HEK293T (cell line): ENCODE results near the gene RHEB.
"Not testable (repeated sequence)": the region's sequence is repeated elsewhere in the genome, so short reads cannot be mapped to it uniquely, and the experiment has no call there.

Experiments
- LEF1 ChIP-seq: fragments of 450-650 bp; IDR thresholded peaks from 2 replicates; pipeline ENCODE4 v1.6.1; 2017; ENCODE audit warnings: mild to moderate bottlenecking, borderline replicate concordance
- NFRKB ChIP-seq: fragments of 450-650 bp; IDR thresholded peaks from 2 replicates; pipeline ENCODE4 v1.6.1; 2016; ENCODE audit warnings: mild to moderate bottlenecking, moderate library complexity
- SUZ12 ChIP-seq: fragments of 450-650 bp; IDR thresholded peaks from 2 replicates; pipeline ENCODE4 v1.6.1; 2016; ENCODE audit warnings: mild to moderate bottlenecking
- ZNF384 ChIP-seq: fragments of 450-650 bp; IDR thresholded peaks from 2 replicates; pipeline ENCODE4 v1.6.1; 2016

- not testable (repeated sequence) for TF ChIP-seq SUZ12, LEF1, ZNF384, NFRKB
Observed at GRCh38 chr7:151518947-151519764, 539 bp downstream of the RHEB start.
